OCI-LY7 (cell line): ENCODE results near the gene TMCC1. TPM values are rescaled to one million over a fixed set of nuclear protein-coding genes. Genes with fewer than 3 reads are reported as not detected.

Experiments used
- BruUV-seq: library from RNA; stranded (reverse); fragments of 400-500 nt; replicated peaks from 2 replicates; lab custom pipeline; 2021; lab: Mats Ljungman, UMichigan
- CTCF ChIA-PET: fragments of 300-600 bp; sonication (Branson Sonifier 250); formaldehyde crosslinking; loops from one replicate; lab custom pipeline; 2022; ENCODE audit warnings: antibody characterized with exemption; ENCODE audit not compliant: unreplicated experiment; lab: Charles Lee
- POLR2A ChIA-PET: fragments of 300-600 bp; sonication (Branson Sonifier 250); formaldehyde crosslinking; loops from one replicate; lab custom pipeline; 2022; ENCODE audit warnings: antibody characterized with exemption; lab: Charles Lee
- DNase-seq: peaks from one replicate; pipeline ENCODE4 v3.0.0-alpha.2; 2015; ENCODE audit warnings: low spot score
- H2AFZ ChIP-seq: fragments of 200-600 bp; sonication (generic), shearing (Covaris generic); 2 replicates; pipeline ENCODE4 v1.6.1; 2014; ENCODE audit warnings: mild to moderate bottlenecking, antibody characterized with exemption, low read length, moderate library complexity
- H3K27ac ChIP-seq: fragments of 200-600 bp; sonication (generic); 2 replicates; pipeline ENCODE4 v1.5.1; 2014; ENCODE audit warnings: mixed run types, low read depth, mild to moderate bottlenecking, moderate library complexity, low read length, inconsistent platforms; ENCODE audit not compliant: poor library complexity, severe bottlenecking
- H3K36me3 ChIP-seq: fragments of 200-600 bp; sonication (generic); 2 replicates; pipeline ENCODE4 v1.6.1; 2014; ENCODE audit warnings: mild to moderate bottlenecking, antibody characterized with exemption, low read length, moderate library complexity, mixed read lengths; ENCODE audit not compliant: insufficient read depth
- H3K4me1 ChIP-seq: fragments of 200-600 bp; sonication (generic); 2 replicates; pipeline ENCODE4 v1.5.1; 2014; ENCODE audit warnings: mild to moderate bottlenecking, low read length; ENCODE audit not compliant: insufficient read depth, poor library complexity, severe bottlenecking
- H3K4me2 ChIP-seq: fragments of 200-600 bp; sonication (generic); 2 replicates; pipeline ENCODE4 v1.6.1; 2014; ENCODE audit warnings: mild to moderate bottlenecking, low read length
- H3K4me3 ChIP-seq: fragments of 200-600 bp; sonication (generic); 2 replicates; pipeline ENCODE4 v1.5.1; 2014; ENCODE audit warnings: mild to moderate bottlenecking, low read depth, low read length; ENCODE audit not compliant: poor library complexity, severe bottlenecking
- H3K79me2 ChIP-seq: fragments of 200-600 bp; sonication (generic); 2 replicates; pipeline ENCODE4 v1.6.1; 2016; ENCODE audit warnings: low read depth, mild to moderate bottlenecking, low read length, moderate library complexity, mixed read lengths; ENCODE audit not compliant: insufficient read depth
- H3K9me2 ChIP-seq: fragments of 200-600 bp; sonication (generic); 2 replicates; pipeline ENCODE4 v1.6.1; 2016; ENCODE audit warnings: mild to moderate bottlenecking, low read length, mixed read lengths; ENCODE audit not compliant: insufficient read depth
- H3K9me3 ChIP-seq: fragments of 200-600 bp; sonication (generic); 2 replicates; pipeline ENCODE4 v1.6.1; 2014; ENCODE audit warnings: mild to moderate bottlenecking, mixed run types, low read length, mixed read lengths
- H4K20me1 ChIP-seq: fragments of 200-600 bp; sonication (generic); 2 replicates; pipeline ENCODE4 v1.6.1; 2014; ENCODE audit warnings: mild to moderate bottlenecking, antibody characterized with exemption, low read length, moderate library complexity, mixed read lengths; ENCODE audit not compliant: insufficient read depth
- CTCF ChIP-seq: fragments of 200-600 bp; sonication (generic); conservative IDR thresholded peaks from 2 replicates; pipeline ENCODE4 v1.5.1; 2014; ENCODE audit warnings: mild to moderate bottlenecking, antibody characterized with exemption, low read length, moderate library complexity, mixed read lengths
- EZH2phosphoT487 ChIP-seq: fragments of 200-600 bp; sonication (generic); IDR thresholded peaks from 2 replicates; pipeline ENCODE4 v1.6.1; 2018; ENCODE audit warnings: low read depth, borderline replicate concordance, mild to moderate bottlenecking, mixed run types, antibody characterized with exemption, low read length, moderate library complexity, mixed read lengths
- intact Hi-C: fragments of 100-400 bp; cut with micrococcal nuclease; formaldehyde crosslinking; loops from one replicate; pipeline ENCODE4 v1.10.0; 2022; ENCODE audit not compliant: unreplicated experiment
- total RNA-seq, 2 experiments: library from RNA; depleted of rRNA in 1 of 2; stranded (reverse); fragments of >200 nt in 1 of 2; shearing (Covaris generic) in 1 of 2; gene quantifications; 2 replicates each; pipeline ENCODE4 v1.2.3, GENCODE V29; 2014 to 2022

Gene TMCC1
- total RNA-seq, 2 experiments from 2014 or later, result 31.7 to 38.8 TPM

- TF ChIP-seq EZH2phosphoT487 (no peak), CTCF (no peak)
- H3K4me2 ChIP-seq, result no peak overlapping the region
- H2AFZ ChIP-seq, result no peak overlapping the region
- no peak for DNase-seq
- no TSS peak for BruUV-seq
- H4K20me1 ChIP-seq, result no peaks in the 10 kb centered on the region
- H3K4me3 ChIP-seq, result no peak overlapping the region
- H3K79me2 ChIP-seq, result no peaks in the 10 kb centered on the region
- no peaks in the 10 kb centered on the region for H3K36me3 ChIP-seq
- intact Hi-C loops, result no loop called here
- POLR2A ChIA-PET, result interaction anchor here (0.7 to 1.0 kb wide), 2 partner anchors 12 to 64 kb away, joined by 3 read pairs; no protein-coding TSS in a partner anchor
- no peaks in the 10 kb centered on the region; the same call in 1 of the 2 replicates for H3K9me3 ChIP-seq
- H3K9me2 ChIP-seq, result no peaks in the 10 kb centered on the region
- H3K27ac ChIP-seq, result no peak overlapping the region
- CTCF ChIA-PET, result no interaction called here
- no peaks in the 10 kb centered on the region for H3K4me1 ChIP-seq
Measured at GRCh38 chr3:129746629-129747028, 146.9 kb downstream of the TMCC1 start.

GRCh38 chr3:129745253-129745652 is 148.3 kb downstream of the TMCC1 start:
- Histone ChIP-seq H3K4me2 (no peak overlapping the region), H3K9me2 (no peaks in the 10 kb centered on the region), H3K27ac (no peak overlapping the region), H3K79me2 (no peaks in the 10 kb centered on the region), H3K4me3 (no peak overlapping the region), H3K4me1 (no peaks in the 10 kb centered on the region), H3K9me3 (no peaks in the 10 kb centered on the region), H3K36me3 (no peaks in the 10 kb centered on the region), H4K20me1 (0 out of 2 replicates have a peak, but pooled peaks cover 8% of the 10 kb centered on the region), H2AFZ (no peak overlapping the region)
- intact Hi-C loops, result no loop called here
- no TSS peak for BruUV-seq
- ChIA-PET POLR2A (interaction anchor here (1.0 kb wide), 1 partner anchor 12 kb away, joined by 4 read pairs; no protein-coding TSS in a partner anchor), CTCF (no interaction called here)
- no peak for TF ChIP-seq EZH2phosphoT487
- TF ChIP-seq CTCF, result no peak
- DNase-seq, result no peak

- Histone ChIP-seq H3K9me2 (no peaks in the 10 kb centered on the region), H3K27ac (no peak overlapping the region), H3K9me3 (no peaks in the 10 kb centered on the region), H2AFZ (no peak overlapping the region), H4K20me1 (peaks cover 10% of the 10 kb centered on the region; the same call in 1 of the 2 replicates), H3K36me3 (no peaks in the 10 kb centered on the region), H3K4me2 (no peak overlapping the region), H3K4me3 (no peak overlapping the region), H3K4me1 (peaks cover 6% of the 10 kb centered on the region), H3K79me2 (no peaks in the 10 kb centered on the region)
- no TSS peak for BruUV-seq
- ChIA-PET POLR2A (no interaction called here), CTCF (no interaction called here)
- intact Hi-C loops, result no loop called here
- TF ChIP-seq CTCF (no peak), EZH2phosphoT487 (no peak)
- no peak for DNase-seq
Measured at GRCh38 chr3:129741794-129742193, 151.7 kb downstream of the TMCC1 start.
